NT2/D1 (cell line): ENCODE results near the gene DSCAM.

Experiments used
- DNase-seq: peaks from one replicate; pipeline ENCODE4 v3.0.0-alpha.2; 2011; ENCODE audit warnings: low read depth, low spot score
- H3K27me3 ChIP-seq: 2 replicates; pipeline ENCODE4 v1.6.0; 2011; ENCODE audit warnings: mild to moderate bottlenecking; ENCODE audit not compliant: insufficient read length, insufficient read depth
- H3K36me3 ChIP-seq: 2 replicates; pipeline ENCODE4 v1.6.1; 2011; ENCODE audit warnings: mild to moderate bottlenecking, low read length, mixed read lengths; ENCODE audit not compliant: insufficient read depth, insufficient read length
- H3K4me1 ChIP-seq: 2 replicates; pipeline ENCODE4 v1.5.1; 2011; ENCODE audit not compliant: insufficient read depth, insufficient read length
- H3K4me3 ChIP-seq: 2 replicates; pipeline ENCODE4 v1.5.1; 2011; ENCODE audit warnings: low read depth; ENCODE audit not compliant: insufficient read length
- H3K9ac ChIP-seq: 2 replicates; pipeline ENCODE4 v1.6.0; 2011; ENCODE audit warnings: low read depth; ENCODE audit not compliant: insufficient read length
- H3K9me3 ChIP-seq: 2 replicates; pipeline ENCODE4 v1.5.1; 2011; ENCODE audit warnings: mild to moderate bottlenecking, low read length; ENCODE audit not compliant: insufficient read depth
- SUZ12 ChIP-seq: IDR thresholded peaks from 2 replicates; pipeline ENCODE4 v1.6.1; 2011; ENCODE audit not compliant: insufficient read length, insufficient read depth; ENCODE audit errors: extremely low read depth
- YY1 ChIP-seq: IDR thresholded peaks from 2 replicates; pipeline ENCODE4 v1.6.1; 2011; ENCODE audit not compliant: insufficient read length, insufficient read depth
- ZNF274 ChIP-seq: IDR thresholded peaks from 2 replicates; pipeline ENCODE4 v1.6.1; 2011; ENCODE audit warnings: mild to moderate bottlenecking, low read depth, low read length

Gene DSCAM

GRCh38 chr21:40863839-40864238 is 16.9 kb upstream of the DSCAM start:
- Histone ChIP-seq H3K9ac (no peak overlapping the region), H3K9me3 (no peaks in the 10 kb centered on the region), H3K27me3 (no peaks in the 10 kb centered on the region), H3K4me1 (no peaks in the 10 kb centered on the region), H3K36me3 (no peaks in the 10 kb centered on the region), H3K4me3 (no peak overlapping the region)
- no peak for DNase-seq
- TF ChIP-seq YY1 (no peak), ZNF274 (no peak), SUZ12 (no peak)

GRCh38 chr21:40858517-40858916 is 11.6 kb upstream of the DSCAM start:
- DNase-seq = no peak
- Histone ChIP-seq H3K9me3 (no peaks in the 10 kb centered on the region), H3K36me3 (no peaks in the 10 kb centered on the region), H3K9ac (no peak overlapping the region), H3K4me1 (no peaks in the 10 kb centered on the region), H3K27me3 (no peaks in the 10 kb centered on the region), H3K4me3 (no peak overlapping the region)
- no peak for TF ChIP-seq ZNF274
- no peak for TF ChIP-seq SUZ12
- no peak for TF ChIP-seq YY1

GRCh38 chr21:40853956-40854688 is 7.2 kb upstream of the DSCAM start:
- no peak for DNase-seq
- Histone ChIP-seq H3K36me3 (no peaks in the 10 kb centered on the region), H3K9ac (no peak overlapping the region), H3K9me3 (no peaks in the 10 kb centered on the region), H3K4me3 (no peak overlapping the region), H3K4me1 (no peaks in the 10 kb centered on the region), H3K27me3 (peaks cover 3% of the 10 kb centered on the region)
- TF ChIP-seq YY1 (no peak), SUZ12 (no peak), ZNF274 (no peak)

- no peaks in the 10 kb centered on the region for H3K36me3 ChIP-seq
- H3K9ac ChIP-seq = no peak overlapping the region
- no peak overlapping the region for H3K4me3 ChIP-seq
- DNase-seq = no peak
- no peaks in the 10 kb centered on the region for H3K9me3 ChIP-seq
- peaks cover 4% of the 10 kb centered on the region for H3K4me1 ChIP-seq
- TF ChIP-seq YY1 = no peak
- TF ChIP-seq ZNF274 = no peak
- TF ChIP-seq SUZ12 = no peak
- peaks cover 18% of the 10 kb centered on the region for H3K27me3 ChIP-seq
These were observed 5.6 kb upstream of the DSCAM start for GRCh38 chr21:40852563-40852962.

- Histone ChIP-seq H3K4me1 (peaks cover 4% of the 10 kb centered on the region), H3K36me3 (no peaks in the 10 kb centered on the region), H3K9me3 (no peaks in the 10 kb centered on the region), H3K27me3 (peaks cover 26% of the 10 kb centered on the region), H3K4me3 (no peak overlapping the region), H3K9ac (no peak overlapping the region)
- no peak for DNase-seq
- no peak for TF ChIP-seq YY1
- no peak for TF ChIP-seq SUZ12
- no peak for TF ChIP-seq ZNF274
These were observed 4.8 kb upstream of the DSCAM start for GRCh38 chr21:40851749-40852148.

- Histone ChIP-seq H3K9me3 (no peaks in the 10 kb centered on the region), H3K9ac (no peak overlapping the region), H3K4me3 (no peak overlapping the region), H3K36me3 (no peaks in the 10 kb centered on the region), H3K27me3 (peaks cover 40% of the 10 kb centered on the region), H3K4me1 (peaks cover 7% of the 10 kb centered on the region)
- DNase-seq = no peak
- no peak for TF ChIP-seq SUZ12
These were observed 3.1 kb upstream of the DSCAM start for GRCh38 chr21:40850071-40850470.

GRCh38 chr21:40847951-40848350 is 993 bp upstream of the DSCAM start:
- no peak for DNase-seq
- H3K9me3 ChIP-seq = no peaks in the 10 kb centered on the region
- no peaks in the 10 kb centered on the region for H3K36me3 ChIP-seq
- H3K4me3 ChIP-seq = no peak overlapping the region
- peaks cover 7% of the 10 kb centered on the region for H3K4me1 ChIP-seq
- H3K9ac ChIP-seq = no peak overlapping the region
- TF ChIP-seq SUZ12 = no peak
- TF ChIP-seq YY1 = peak; percentile 21
- peaks cover 49% of the 10 kb centered on the region for H3K27me3 ChIP-seq
